Loucy (cell line): ENCODE data around the gene ZNF132.

ENCODE experiments used
- CTCF ChIP-seq: fragments of 200-600 bp; sonication (generic); conservative IDR thresholded peaks from 2 replicates; pipeline ENCODE4 v1.5.1; 2014; ENCODE audit warnings: mild to moderate bottlenecking, antibody characterized with exemption, low read length
- EZH2phosphoT487 ChIP-seq: fragments of 200-600 bp; IDR thresholded peaks from 2 replicates; pipeline ENCODE4 v1.6.1; 2018; ENCODE audit warnings: antibody characterized with exemption, mild to moderate bottlenecking, moderate library complexity, borderline replicate concordance

GRCh38 chr19:58417071-58417470, 22.9 kb downstream of the ZNF132 start:
- no peak for TF ChIP-seq CTCF
- TF ChIP-seq EZH2phosphoT487: no peak
